LNCaP clone FGC (cell line): ENCODE data around the gene MYBPC2.

Source experiments
- DNase-seq: peaks from one replicate; pipeline ENCODE4 v3.0.0-alpha.2; 2011; ENCODE audit warnings: low read depth
- H3K4me3 ChIP-seq: 2 replicates; pipeline ENCODE4 v1.5.1; 2011; ENCODE audit warnings: mild to moderate bottlenecking, low read depth, low read length, control low read depth
- CTCF ChIP-seq: IDR thresholded peaks from 2 replicates; pipeline ENCODE4 v1.5.1; 2012; ENCODE audit warnings: mild to moderate bottlenecking; ENCODE audit not compliant: control insufficient read depth, insufficient read depth; ENCODE audit errors: extremely low read depth

MYBPC2 gene

GRCh38 chr19:50510121-50510670 is 77.5 kb downstream of the MYBPC2 start:
- DNase-seq, result no peak
- TF ChIP-seq CTCF, result no peak
- peak overlapping the region; percentile 74 for H3K4me3 ChIP-seq

- DNase-seq, result no peak
- H3K4me3 ChIP-seq, result peak overlapping the region; percentile 74
- TF ChIP-seq CTCF, result no peak
Measured at GRCh38 chr19:50510700-50511068, 78.0 kb downstream of the MYBPC2 start.

- peak within 1 kb of the TSS; percentile 74 for H3K4me3 ChIP-seq
- no peak for TF ChIP-seq CTCF
Measured at GRCh38 chr19:50511069-50511822, 78.6 kb downstream of the MYBPC2 start, which contains the start of gene JOSD2. Gene JOSD2 (minus strand): TSS chr19:50511191. CDS start chr19:50510431, 760 bp downstream.

GRCh38 chr19:50512112-50512998 is 79.7 kb downstream of the MYBPC2 start:
- TF ChIP-seq CTCF, result no peak
- DNase-seq, result no peak
- peak overlapping the region; percentile 74; the same call in 1 of the 2 replicates for H3K4me3 ChIP-seq

More at GRCh38 chr19:50511069-50511822, 78.6 kb downstream of the MYBPC2 start, which contains the start of gene JOSD2:
- DNase-seq, result peak; percentile 97

- no peak overlapping the region for H3K4me3 ChIP-seq
- TF ChIP-seq CTCF, result no peak
- DNase-seq, result no peak
Measured at GRCh38 chr19:50512999-50513745, 80.5 kb downstream of the MYBPC2 start.

GRCh38 chr19:50513746-50514345 is 81.2 kb downstream of the MYBPC2 start, which contains the start of gene ASPDH:
Gene ASPDH (minus strand): TSS chr19:50513913. CDS start chr19:50513823, 90 bp downstream.
- no peak for DNase-seq
- TF ChIP-seq CTCF, result no peak
- no peak within 1 kb of the TSS for H3K4me3 ChIP-seq
